Measurements from ENCODE around the gene ANKRD12.

Gene ANKRD12

GRCh38 chr18:9281780-9282179 is 145.2 kb downstream of the ANKRD12 start:
- TF ChIP-seq CTCF (IDR thresholded peaks at IDR 0.05; ENCODE audit: insufficient read depth, low read depth, low read length, missing control alignments): no peak
- DNase-seq (ENCODE audit: low read depth): no peak
- no peak overlapping the region for H3K4me3 ChIP-seq (ENCODE audit: low read depth, low read length)

- no peak for TF ChIP-seq CTCF (IDR thresholded peaks at IDR 0.05; ENCODE audit: insufficient read depth, low read depth, low read length, missing control alignments)
- DNase-seq (ENCODE audit: low read depth): no peak
- no peak overlapping the region for H3K4me3 ChIP-seq (ENCODE audit: low read depth, low read length)
These were observed 147.2 kb downstream of the ANKRD12 start for GRCh38 chr18:9283791-9284190.

- no peak for TF ChIP-seq CTCF (IDR thresholded peaks at IDR 0.05; ENCODE audit: insufficient read depth, low read depth, low read length, missing control alignments)
- H3K4me3 ChIP-seq (ENCODE audit: low read depth, low read length): no peak overlapping the region
- no peak for DNase-seq (ENCODE audit: low read depth)
These were observed 149.0 kb downstream of the ANKRD12 start for GRCh38 chr18:9285604-9286003.

GRCh38 chr18:9287036-9287435 is 150.5 kb downstream of the ANKRD12 start:
- no peak for DNase-seq (ENCODE audit: low read depth)
- no peak overlapping the region for H3K4me3 ChIP-seq (ENCODE audit: low read depth, low read length)
- TF ChIP-seq CTCF (IDR thresholded peaks at IDR 0.05; ENCODE audit: insufficient read depth, low read depth, low read length, missing control alignments): no peak

GRCh38 chr18:9289698-9290097 is 153.1 kb downstream of the ANKRD12 start:
- TF ChIP-seq CTCF (IDR thresholded peaks at IDR 0.05; ENCODE audit: insufficient read depth, low read depth, low read length, missing control alignments): no peak
- no peak for DNase-seq (ENCODE audit: low read depth)
- no peak overlapping the region for H3K4me3 ChIP-seq (ENCODE audit: low read depth, low read length)

GRCh38 chr18:9290156-9290555 is 153.6 kb downstream of the ANKRD12 start:
- H3K4me3 ChIP-seq (ENCODE audit: low read depth, low read length): no peak overlapping the region
- TF ChIP-seq CTCF (IDR thresholded peaks at IDR 0.05; ENCODE audit: insufficient read depth, low read depth, low read length, missing control alignments): no peak
- DNase-seq (ENCODE audit: low read depth): no peak

GRCh38 chr18:9292047-9292446 is 155.5 kb downstream of the ANKRD12 start:
- no peak overlapping the region for H3K4me3 ChIP-seq (ENCODE audit: low read depth, low read length)
- TF ChIP-seq CTCF (IDR thresholded peaks at IDR 0.05; ENCODE audit: insufficient read depth, low read depth, low read length, missing control alignments): no peak
- DNase-seq (ENCODE audit: low read depth): no peak
